NCI-H1105 (cell line): ENCODE data around the gene IGLON5.

Source experiments
- DNase-seq: peaks from one replicate; lab custom pipeline; 2025; lab: John Stamatoyannopoulos, UW

IGLON5 gene

DNA sequence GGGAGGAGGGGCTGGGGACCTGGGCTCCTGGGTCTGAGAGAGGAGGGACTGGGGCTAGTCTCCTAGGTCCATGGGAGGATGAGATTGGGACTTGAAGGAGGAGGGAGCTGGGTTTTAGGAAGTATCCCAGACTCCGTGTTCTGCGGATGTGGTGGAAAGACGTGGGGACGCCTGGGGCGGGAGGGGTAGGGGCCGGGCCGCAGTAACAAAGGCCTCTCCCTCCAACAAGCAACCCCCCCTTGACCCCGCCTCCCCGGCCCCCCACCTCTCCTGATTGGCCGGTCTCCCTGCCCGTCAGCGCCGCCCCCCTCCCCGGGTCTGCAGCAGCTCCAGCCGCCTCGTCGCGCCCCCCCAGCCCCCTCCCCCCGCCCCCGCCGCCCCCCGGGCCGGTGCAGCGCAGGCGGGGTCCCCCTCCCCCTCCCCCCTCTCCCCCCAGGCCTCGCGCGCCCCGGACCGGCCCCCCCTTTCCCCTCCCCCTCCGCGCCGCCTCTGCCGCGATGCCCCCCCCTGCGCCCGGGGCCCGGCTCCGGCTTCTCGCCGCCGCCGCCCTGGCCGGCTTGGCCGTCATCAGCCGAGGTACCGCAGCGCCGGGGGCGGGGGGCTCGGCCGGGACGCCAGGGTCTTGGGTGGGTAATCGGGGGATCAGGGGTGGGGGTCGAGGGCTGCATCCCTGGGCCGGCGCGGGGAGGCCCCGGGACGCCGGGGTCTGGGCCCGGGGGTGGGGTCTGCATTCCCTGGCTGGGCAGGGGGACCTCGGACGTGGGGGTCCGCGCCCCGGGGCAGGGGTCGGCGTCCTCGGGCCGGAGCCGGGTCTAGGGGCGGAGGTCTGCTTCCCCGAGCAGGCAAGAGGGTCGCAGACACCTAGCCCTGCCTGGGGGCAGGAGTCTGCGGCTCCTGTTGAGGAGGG, at the start of gene IGLON5:
TSS of gene IGLON5 (plus strand) at position 294 of the 907 bp plus-strand sequence. CDS start at position 498, 204 bp downstream.
- no peak for DNase-seq

DNA sequence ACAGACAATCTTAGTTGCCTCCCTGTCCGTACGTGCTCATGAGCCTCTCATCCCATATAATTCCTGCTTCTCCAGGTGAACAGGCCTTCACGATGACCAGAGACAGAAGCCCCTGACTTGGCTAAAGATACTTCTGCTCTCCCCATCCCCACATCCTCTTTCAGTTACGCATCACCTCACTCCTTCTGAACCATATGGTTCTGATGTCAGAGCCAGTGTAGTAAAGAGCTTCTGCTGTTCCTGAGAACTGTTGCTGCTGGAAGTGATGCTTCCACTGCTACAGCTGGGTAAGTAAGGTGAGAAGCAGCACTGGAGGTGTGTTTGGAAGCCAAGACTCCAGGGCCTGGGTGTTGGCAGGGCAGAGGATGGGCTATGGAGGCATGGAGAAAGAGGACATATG, 47.6 kb upstream of the IGLON5 start:
- no peak for DNase-seq

DNA sequence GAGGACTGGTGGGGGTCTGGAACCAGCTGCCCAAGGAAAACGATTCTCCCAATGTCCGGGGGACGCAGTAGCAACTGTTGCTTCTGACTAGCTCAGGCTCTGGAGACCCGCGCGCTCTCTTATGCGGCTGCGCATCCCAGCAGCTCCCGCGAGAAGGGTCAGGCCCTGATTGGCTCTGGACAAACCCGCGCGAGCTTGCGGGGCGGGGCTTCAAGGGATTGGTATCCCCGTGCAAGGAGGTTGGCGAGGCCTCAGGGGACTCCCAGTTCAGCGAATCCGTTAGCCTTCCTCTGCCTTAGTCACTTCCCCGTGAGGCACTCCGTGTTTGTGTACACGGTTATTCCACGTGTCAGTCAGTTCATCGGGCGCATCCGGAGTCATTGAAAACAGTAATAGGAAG, 40.4 kb upstream of the IGLON5 start:
- DNase-seq, result no peak

DNA sequence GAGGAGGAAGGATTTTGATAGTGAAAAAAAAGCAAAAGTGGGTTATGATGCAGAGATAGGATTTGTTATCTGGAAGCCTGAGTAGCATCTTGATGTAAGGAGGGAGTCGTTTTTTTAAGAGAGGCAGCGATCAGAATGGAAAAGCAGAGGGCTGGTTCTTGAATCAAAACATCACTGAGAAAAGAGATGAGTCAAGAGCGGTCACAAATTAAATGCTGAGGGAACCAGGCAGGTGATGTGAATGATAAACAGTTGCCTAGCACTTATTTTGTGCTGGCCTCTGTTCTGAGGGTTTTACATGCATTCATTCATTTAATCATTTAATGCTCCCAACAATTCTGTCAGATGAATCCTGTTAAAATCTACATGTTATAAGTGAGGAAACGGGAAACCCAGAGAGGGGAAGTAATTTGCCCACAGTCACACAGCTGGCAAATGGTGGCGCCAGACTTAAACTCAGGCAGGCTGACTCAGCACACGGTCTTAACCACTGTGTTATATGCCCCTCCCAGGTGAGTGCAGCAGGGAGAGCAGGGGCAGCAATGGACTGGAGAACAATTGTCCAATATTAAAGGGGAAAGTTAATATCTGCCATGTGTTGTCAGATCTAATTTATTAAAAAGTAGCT, 39.1 kb upstream of the IGLON5 start:
- no peak for DNase-seq

DNA sequence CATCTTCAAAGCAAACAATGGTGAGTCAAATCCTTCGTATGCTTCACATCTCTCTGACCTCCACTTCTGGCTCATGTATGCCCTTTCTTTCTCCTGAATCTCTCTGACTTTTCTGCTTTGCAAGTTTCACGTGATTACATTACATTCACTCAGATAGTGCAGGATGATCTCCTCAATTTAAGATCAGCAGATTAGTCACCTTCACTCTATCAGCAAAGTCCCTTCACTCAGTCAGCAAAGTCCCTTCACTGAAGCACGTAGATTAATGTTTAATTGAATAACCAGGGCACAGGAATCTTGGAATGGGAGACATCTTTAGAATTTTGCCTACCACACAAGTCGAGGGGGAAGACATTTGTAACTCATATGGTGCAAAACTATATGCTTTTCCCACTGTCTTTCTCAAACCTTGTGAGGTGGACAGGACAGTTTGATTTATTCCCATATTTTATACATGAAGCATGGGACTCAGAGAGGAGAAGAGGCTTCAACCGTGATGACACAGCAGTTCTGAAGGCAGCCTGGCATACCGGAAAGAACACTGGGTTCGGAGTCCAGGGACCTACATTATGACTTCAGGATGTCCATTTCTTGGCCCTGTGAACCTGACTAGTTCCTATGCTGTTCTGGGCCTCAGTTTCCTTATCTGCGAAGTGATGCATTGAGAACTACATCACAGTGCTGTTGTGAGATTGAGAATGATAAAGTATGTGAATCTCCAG, 37.2 kb upstream of the IGLON5 start:
- no peak for DNase-seq

DNA sequence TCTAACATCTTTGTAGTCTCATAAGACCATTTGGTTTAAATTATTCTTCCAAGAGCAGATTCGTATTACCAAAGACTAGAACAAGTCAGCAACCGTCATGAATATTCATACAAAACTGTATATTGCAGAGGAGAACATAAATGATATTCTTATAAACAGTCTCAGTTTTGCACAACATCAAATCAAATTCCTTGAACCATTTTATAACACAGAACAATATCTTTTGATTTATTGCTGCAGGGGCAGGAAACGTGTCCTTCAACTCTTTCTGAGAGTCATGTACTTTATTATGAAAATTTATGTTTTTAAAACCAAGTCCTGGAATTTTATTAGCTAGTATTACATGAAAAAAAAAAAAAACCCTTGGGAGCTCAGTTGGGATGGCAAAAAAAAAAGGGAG, 34.3 kb upstream of the IGLON5 start:
- no peak for DNase-seq

DNA sequence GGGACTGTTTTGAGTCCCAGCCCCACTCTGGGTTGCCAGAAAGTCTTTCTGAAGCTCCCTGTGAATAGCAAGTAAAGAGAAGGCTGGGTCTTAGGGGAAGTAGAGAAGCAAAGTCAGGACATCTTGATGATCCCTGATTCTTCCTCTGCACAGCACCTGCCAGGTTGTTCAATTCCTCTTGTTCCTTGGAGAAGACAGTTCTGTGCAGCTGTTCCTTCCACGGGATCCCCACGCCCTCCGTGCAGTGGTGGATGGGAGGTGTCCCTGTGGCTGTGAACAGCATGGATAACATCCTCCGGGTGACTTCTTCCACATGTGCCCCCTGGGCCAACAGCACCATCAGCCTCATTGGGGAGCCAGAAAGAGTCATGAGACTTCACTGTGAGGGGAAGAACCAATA, 29.1 kb upstream of the IGLON5 start:
- DNase-seq, result no peak

DNA sequence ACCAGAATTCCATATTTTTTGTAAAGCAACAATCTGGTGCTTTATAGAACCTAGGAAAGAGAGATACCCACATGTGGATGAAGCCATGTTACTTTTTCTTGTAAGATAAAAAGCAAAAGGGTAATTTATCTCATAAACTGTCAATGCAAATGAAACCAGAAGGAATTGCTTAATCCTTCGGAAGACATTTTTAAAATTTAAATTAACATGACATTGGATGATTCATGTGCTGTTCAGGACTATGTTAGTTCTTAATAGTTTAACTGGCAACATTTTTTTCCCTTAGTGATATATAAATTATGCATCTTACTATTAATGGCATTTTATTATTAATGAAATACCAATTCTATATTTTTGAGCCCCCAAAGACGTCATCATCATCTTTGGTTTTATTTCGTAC, 25.8 kb upstream of the IGLON5 start:
- DNase-seq, result no peak

DNA sequence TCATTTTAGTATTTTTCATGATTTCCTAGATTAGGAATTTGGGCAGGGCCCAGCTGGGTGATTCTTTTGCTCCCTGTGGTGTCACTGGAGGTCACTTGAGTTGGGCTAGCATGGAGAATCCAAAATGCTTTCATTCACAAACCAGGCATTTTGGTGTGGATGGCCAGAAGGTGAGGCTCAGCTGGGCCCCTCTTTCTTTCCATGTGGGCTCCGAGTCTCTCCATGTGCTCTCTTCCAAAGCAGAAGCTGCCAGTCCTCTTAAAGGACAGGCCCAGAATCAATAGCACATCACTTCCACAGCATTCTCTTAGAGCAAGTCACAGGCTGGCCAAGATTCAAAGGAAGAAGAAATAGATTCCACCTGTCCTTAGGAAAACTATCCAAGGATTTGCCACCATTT, 21.8 kb upstream of the IGLON5 start:
- no peak for DNase-seq

DNA sequence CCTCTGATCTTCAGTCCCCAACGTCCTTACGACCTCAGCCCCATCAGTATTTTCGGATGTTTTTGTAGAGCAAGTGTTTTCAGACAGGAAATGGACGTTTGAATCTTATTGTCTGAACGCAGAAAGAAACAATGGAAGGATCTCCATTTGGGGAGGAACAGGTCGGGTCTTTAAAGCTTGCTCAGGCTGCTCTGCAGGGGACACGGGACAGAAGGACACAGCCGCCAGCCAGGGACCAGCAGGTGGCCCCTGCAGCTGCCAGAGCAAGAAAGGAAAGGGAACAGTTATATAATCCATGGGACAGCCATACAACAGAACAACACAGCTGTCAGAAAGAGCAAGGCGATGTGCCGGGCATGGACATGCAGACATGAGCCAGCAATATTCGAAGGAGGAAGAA, 18.5 kb upstream of the IGLON5 start:
- DNase-seq, result no peak

DNA sequence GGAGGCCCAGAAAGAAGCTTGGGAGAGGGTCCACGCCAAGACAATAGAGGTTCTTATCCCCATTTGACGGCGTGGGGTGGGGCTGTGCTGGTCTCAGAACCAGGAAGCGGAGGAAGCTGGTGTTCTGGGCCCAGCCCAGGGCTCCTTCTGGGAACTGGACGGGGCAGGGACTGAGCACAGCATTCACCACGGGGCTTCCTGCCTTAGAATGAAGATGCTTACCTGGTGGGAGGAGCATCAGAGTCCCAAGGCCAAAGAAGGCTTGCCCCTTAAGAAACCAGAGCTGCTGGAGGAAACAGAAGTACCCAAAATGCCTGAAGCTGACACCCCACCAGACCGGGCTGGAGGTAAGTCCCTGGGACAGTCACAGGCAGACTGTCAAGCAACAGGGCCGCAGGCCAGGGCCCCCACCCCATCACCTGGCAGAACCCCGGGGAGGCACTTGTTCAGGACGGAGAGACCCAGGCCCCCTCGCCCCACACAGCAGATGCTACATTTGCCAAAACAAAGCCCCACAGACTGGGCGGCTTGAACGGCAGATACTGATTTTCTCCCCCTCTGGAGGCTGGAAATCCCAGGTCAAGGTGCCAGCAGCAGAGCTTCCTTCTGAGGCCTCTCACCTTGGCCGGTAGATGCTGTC, 17.8 kb upstream of the IGLON5 start:
- DNase-seq, result no peak

DNA sequence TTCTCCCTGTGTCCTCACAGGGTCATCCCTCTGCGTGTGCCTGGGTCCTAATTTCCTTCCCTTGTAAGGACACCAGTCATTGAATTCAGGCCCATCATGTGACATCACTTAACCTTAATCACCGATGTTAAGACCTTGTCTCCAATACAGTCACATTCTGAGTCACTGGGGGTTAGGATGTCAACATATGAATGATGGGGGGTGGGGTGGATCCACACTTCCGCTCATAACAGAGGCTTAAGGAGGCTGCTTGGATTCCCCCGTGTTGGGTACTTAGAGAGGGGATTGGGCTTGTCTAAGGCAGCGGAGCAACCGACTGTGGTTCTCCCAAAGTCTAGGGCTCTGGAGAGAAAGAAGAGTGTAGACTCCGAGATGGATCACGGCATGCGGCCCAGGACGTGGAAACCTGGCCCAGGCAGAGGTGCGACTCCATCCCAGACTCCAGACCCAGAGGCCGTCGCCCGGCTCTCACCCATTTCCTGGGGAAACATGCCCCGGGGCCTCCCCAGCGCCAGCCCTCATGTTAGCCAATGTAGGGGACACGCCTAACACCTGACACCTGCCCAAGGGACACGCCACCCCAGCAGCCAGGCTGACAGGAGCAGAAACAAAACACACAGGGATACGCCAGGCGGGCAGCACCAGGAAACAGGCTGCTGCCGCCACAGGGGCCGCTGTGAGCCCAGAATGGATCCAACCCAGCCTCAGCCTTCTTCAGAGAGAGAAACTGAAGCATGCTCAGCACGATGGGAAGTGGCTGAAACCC, 17.1 kb upstream of the IGLON5 start:
- DNase-seq, result no peak

DNA sequence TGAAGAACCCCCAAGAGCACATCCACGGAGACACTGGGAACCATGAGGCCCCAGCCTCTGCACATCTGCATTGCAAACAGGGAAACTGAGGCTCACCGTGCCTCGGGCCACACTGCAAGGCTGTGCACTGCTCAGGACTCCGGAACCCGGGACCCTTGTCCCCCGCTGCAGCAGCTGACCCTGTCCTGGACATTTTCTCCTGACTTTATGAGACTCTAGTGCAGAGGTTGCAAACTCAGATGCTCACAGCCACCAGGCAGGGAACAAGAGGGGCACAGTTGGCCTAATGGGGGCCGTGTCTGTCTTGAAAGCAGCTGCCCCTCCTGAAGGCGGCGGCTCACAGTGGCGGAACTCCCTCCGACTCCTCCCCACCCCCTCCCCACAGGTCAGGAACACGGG, 16.5 kb upstream of the IGLON5 start:
- no peak for DNase-seq

DNA sequence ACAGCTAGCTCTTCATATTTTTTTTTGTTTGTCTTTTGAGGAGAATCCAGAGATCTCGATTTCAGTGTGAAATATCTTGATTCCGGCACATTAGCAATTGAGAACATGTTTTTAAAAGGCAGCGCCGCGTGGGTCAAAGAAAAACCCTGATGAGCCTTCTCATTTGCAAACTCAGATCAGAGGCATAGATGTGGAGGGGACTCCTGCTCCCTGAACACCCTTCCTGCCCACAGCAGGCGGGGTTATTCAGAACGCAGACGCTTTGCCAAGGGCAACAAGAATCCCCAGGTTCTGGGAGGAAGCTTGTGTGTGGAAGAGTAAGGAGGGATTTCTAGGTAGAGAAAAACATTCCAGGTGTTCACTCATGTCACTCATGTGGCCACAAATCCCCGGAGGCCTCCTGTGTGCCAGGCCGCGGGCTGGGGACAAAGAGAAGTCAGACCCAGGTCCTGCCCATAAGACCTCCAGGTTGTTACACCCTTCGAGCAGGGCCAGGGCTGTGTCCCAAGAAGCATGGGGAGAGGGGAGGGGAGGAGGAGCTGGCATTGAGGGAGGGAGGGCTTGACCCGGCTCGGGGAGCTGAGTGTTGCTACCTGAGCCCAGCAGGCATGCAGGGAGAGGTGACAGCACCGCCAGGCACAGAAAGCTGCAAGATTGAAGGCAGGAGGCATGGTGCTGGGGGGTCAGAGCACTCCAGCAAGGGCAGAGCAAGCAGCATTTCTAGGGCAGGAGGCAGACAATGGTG, 15.9 kb upstream of the IGLON5 start:
- DNase-seq, result no peak

DNA sequence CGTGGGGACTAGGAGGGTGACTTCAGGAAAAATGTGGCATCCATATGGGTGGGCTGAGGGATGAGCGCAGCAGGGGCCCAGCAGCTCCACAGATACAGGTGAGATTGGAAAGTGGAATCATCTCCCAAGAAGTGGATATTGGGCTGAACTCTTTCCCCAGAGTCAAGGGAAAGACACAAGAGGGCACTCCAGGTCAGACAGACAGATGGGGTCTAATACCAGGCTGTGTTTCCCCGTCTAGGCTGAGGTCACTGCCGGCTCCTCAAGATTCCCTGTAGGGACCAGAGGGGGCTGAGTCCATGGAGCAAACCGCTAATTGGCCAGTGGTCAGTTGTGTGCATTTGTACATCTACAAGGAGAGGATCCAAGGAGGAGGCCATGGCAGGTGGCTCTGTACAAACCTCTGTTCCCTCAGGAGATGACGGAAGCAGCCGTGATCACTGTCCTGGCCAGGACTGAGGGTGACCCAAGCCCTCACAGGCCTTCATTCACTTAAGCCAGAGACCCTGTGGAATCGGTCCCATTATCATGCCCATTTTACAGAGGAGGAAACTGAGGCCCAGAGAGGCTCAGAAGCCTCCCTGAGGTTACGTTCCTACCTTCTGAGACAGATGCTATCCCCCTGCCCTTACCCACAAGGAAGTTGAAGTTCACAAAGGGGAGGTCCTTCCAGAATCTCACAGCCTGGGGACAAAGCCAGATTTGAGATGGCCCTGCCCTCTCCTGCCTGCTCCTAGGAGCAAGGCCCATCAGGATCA, 14.9 kb upstream of the IGLON5 start:
- DNase-seq, result no peak

DNA sequence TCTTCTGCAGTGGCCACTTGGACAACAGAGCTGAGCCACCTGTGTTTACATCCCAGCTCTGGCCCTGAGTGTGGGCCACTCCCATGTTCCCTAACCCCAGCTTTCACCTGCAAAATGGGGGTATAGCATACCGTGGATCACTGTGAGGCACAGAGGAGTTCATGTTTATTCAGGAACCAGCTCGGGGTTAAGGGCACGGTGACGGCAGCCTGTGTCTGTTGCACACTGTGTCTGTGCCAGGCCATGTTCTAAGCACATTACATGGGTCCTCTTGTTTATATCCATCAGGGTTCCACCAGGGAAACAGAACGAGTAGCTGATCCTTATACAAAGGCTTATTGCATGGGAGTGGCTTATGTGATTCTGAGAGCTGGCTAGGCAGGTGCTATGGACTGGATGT, 14.0 kb upstream of the IGLON5 start:
- DNase-seq, result no peak

DNA sequence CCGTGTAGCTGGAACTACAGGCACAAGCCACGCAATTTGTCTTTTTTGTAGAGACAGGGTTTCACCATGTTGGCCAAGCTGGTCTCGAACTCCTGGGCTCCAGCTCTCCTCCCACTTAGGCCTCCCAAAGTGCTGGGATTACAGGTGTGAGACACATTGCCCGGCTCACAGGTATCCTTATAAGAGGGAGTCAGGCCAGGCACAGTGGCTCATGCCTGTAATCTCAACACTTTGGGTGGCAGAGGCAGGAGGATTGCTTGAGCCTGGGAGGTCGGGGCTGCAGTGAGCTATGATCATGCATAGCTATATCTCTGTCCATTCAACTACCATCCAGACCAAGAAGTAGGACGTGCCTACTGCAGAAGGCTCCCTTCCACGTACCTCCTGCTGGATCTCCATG, 10.2 kb upstream of the IGLON5 start:
- no peak for DNase-seq

DNA sequence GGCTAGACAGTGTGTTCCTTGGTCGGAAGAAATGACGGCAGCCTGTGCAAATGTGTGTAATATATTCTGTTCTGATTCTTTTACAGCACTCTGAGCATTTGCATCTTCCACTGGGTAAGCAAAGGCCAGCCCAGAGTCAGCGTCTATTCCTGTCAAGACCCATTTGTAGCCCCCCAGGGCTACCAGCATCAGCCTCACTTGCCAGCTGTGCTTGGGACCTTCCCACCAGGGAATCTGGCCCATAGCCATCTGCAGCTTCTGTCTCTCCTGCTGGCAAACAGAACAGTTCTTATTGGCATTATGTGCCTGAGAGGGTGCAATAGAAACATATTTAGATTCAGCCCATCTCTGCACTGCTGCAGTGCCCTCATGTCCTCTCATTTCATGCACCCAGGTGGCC, 6.0 kb upstream of the IGLON5 start:
- no peak for DNase-seq

DNA sequence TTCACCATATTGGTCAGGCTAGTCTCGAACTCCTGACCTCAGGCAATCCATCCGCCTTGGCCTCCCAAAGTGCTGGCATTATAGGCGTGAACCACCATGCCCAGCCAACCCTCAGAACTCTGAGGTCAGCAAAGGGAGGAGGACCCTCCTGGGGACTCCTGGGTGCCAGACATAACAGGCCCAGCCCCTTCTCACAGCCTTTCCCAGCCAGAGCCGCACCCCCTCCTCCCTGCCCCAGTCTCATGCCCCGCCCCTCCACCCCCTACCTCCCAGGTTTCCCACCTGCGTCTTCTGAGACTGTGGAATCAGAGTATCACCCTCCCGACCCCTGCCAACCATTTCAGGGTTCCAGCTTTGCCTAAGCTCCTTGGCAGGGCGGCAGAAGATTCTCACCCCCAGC, 5.2 kb downstream of the IGLON5 start:
- DNase-seq, result no peak

DNA sequence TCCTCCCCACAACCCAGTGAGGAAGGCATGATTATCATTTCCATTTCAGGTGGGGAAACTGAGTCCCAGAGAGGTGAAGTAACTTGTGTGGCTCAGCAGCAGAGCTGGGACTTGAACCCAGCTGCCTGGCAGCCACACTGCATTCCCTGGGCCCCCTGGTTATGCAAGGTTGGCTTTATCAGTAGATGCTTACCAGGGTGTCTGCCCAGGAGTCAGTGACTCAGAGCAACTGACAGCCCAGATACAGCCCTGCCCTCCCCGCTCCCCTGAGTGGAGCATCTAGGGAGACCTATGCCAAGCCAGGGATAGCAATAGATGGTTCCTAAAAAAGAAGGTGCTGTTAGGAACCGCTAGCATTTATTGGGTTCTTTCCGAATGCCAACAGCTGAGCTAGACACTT, 5.9 kb downstream of the IGLON5 start:
- DNase-seq, result no peak
